HG03064 (cell line): ENCODE measurements around the gene CDC123.
"Not testable (repeated sequence)": the region's sequence is repeated elsewhere in the genome, so short reads cannot be mapped to it uniquely, and the experiment has no call there.

ENCODE experiments used
- ATAC-seq: cut with Tn5 transposase; IDR thresholded peaks from one replicate; pipeline ENCODE4 v1.9.1; 2021; ENCODE audit warnings: low read depth; ENCODE audit not compliant: unreplicated experiment

CDC123 gene

DNA sequence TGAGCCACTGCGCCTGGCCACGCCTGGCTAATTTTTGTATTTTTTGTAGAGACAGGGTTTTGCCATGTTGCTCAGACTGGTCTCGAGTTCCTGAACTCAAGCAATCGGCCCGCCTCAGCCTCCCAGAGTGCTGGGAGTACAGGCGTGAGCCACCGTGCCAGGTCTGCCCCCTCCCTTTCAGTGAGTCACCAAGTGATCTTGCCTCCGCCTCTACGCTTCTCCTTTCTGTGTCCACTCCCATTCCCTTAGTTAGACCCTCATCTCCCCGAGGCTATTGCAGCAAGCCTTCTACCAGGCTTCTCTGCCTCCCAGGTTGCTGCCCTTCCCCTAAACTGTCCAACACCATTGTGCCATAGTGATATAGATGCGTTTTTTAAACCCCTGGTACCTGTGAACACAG, 32.9 kb downstream of the CDC123 start:
- no peak for ATAC-seq

DNA sequence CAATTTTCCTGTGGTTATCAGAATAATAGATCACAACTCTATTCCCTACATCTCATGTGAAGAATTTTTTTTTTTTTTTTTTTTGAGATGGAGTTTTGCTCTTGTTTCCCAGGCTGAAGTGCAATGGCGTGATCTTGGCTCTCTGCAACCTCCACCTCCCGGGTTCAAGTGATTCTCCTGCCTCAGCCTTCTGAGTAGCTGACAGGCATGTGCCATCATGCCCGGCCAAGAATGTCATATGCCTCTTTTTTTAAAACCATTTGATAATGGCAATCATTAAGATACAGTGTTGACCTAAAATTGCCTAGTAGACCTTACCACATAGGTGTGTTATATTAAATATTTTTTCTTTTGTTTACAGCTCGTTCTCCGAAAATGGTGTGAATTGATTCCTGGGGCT, 38.7 kb downstream of the CDC123 start:
- ATAC-seq: not testable (repeated sequence)

DNA sequence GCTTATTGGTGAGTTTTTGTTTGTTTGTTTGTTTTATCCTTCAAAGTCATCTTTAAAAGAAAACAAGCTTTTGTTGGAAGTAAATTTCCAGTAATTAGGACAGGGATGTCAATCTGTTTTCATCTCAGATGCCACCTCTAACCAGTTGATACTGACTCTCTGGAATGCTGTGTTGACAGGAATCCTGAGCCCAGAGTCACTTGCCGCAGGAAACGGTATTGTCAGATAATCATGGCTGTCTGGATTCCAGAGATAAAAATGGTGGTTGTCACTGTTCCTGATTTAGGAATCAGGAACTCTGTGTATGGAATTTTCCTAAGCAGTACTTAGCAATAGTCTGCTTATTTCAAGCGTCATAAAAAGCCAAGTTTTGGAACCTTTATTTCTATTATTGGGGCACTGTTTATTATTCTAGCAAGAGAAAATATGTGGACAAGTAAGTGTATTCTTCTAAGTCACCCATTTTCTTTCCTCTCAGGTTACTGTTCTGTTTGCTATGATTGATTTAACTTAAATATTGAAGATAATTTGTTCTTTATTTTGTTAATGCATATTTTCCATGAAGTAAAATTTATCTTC, 39.2 kb downstream of the CDC123 start:
- ATAC-seq: no peak

DNA sequence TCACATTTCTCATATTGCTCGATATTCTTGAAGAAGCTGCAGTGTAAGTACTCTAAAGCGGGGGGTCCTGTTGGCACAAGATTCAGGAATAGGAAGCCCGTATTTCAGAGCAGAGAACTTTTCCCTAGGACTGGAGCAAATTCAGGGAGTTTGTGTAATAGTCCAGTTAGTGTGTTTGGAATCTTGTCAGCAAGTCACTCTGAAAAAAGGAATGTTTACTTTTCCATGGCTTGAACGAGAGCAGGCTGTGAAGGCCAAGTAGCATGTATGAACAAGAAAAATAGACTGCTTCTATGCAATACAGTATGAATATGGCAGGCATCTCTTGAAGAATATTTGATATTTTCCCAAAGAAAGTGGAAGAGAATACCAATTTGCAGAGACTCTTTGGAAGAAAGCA, 39.8 kb downstream of the CDC123 start:
- no peak for ATAC-seq

DNA sequence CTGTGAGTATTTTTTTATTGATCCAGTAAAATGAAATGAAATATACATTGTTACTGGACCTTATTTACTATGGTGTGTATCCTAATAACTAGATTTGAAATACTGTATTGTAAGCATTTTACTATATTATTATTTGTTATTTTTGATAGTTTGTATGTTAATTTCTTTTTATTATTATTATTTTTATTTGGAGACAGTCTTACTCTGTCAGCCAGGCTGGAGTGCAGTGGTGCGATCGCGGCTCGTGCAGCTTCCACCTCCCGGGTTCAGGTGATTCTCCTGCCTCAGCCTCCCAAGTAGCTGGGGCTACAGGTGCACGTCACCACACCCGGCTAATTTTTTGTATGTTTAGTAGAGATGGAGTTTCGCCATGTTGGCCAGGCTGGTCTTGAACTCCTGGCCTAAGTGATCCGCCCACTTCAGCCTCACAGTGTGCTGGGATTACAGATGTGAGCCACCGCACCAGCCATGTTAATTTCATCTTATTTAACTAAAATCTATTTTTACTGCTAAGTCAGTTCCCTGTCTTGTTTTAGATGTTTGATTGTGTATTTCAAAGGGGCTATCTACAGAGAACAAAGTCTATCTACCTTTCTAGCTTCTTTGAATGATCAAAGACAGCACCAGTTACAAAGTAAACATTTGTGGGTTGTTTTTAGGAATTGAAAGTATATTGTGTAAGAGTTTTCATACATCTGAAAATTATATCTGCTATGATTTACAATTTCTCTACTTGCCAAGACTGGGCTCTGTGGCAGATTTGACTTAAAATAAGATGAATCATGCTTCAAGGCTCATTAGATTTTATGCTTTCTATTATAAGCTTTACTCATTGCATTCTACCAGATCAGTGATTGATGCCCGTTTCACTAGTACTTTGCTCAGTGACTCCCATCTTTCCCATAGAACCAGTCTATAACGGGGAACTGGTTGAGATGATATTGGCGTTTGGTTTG, 41.6 kb downstream of the CDC123 start:
- ATAC-seq: no peak

DNA sequence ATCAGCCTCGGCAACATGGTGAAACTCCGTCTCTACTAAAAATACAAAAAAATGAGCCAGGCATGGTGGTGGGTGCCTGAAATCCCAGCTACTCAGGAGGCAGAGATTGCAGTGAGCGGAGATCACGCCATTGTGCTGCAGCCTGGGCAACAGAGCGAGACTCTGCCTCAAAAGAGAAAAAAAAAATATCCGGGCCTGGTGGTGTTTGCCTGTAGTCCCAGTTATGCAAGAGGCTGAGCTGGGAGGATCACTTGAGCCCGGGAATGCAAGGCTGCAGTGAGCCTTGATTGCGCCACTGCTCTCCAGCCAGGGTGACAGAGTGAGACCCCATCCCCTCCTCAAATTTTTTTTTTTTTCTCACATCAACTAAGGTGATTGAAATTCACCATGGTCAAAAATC, 42.8 kb downstream of the CDC123 start:
- no peak for ATAC-seq

DNA sequence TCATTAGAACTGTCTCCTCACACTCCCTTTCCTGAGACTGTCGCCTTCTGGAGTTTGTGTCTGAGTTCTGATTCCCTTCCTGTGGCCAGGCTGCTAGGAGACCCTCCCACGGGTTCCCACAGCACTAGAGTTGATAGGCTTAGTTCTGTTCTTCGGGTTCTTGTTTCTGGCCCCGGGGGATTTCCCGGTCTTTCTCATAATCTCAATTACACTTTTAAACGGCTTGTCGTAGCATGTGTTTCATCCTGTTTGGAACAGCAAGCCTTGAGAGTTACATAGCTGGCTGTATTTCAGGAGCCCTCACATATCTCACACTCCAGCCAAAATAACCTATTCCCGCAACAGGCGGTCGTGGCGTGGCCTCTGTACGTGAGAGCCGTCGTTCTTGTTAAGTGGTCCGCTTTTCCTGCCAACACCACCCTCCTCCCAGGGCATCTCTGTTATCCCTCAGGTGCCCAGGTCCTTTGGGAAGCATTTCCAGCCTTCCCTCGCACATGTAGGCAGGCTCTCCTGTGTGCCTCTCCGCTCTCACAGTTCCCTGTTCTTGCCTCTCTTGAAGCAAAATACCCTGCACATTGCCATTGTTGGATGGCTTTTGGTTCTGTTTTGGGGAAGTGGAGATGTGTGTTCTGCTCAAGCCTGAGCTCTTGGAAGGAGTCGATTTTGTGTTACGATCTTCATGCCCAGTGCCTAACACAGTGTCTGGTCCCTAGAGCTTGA, 46.0 kb downstream of the CDC123 start:
- ATAC-seq: no peak

DNA sequence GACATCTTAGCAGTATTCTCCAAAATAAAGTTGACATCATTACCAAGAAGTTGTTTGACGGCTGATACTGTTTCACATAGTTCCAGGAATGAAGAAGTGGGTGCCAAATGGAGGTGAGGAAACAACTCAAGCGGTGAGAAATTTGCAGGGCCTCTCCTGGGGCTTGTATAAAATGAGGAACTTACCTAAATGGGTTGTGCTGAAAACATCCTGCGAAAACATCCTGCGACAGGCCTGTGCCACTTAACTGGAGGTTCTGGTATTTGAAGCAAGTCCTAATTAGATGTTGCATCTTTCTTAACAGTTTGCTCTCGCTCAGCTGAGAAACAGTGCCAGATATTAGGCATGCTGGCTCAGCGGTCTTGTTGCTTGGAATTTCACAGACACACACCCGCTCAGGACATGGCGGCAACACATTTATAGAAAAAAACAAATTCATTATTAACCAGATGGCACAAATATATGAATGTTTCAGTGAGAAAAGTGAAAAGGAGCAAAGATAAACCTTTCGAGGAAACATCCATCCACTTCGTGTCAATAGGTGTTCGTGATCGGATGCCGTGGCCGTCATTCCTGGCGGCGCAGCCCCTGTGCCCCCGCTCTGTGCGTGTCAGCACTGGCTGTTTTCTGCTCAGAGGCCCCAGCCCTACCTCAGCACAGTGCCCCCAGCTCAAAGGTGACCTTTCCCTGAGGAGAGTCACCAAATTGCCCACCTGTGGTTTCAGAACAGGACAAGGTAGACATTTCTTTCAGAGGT, 48.1 kb downstream of the CDC123 start:
- peak; percentile 53 for ATAC-seq

DNA sequence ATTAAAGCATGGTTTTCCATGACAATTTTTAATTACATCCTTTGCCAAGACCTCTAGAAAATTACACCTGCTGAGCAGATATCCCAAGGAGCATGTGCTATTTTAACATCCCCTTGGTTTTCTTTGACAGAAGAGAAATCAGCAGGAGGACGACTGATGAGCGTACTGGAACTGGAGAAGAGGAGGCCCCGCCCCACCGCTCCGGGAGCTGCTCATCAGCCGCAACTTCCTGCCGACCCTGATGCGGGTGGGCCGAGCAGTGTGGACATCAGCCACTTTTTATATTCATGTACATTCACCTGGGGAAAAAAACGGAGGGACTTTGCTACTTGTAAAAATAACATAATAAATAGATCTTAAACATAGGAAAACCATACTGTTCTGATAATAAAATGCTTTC, 54.2 kb downstream of the CDC123 start:
- no peak for ATAC-seq

DNA sequence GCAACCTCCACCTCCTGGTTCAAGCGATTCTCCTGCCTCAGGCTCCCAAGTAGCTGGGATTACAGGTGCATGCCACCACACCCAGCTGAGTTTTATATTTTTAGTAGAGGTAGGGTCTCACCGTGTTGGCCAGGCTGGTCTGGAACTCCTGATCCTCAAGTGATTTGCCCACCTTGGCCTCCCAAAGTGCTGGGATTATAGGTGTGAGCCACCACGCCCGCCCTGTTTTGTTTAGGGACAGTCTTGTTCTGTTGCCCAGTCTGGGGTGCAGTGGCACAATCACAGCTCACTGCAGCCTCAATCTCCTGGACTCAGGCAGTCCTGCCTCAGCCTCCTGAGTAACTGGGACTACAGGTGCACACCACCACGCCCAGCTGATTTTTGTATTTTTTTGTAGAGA, 54.7 kb downstream of the CDC123 start:
- not testable (repeated sequence) for ATAC-seq

DNA sequence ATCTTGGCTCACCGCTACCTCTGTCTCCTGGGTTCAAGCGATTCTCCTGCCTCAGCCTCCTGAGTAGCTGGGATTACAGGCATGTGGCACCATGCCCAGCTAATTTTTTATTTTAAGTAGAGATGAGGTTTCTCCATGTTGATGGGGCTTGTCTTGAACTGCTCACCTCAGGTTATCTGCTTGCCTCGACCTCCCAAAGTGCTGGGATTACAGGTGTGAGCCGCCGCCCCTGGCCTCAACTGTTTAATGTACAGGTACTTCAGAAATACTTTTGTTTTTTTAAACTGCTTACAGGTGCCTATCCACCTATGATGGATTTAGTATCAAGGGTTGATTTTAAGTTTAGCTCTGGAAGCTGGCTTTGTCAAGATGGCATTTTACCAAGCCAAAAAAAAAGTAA, 55.6 kb downstream of the CDC123 start:
- ATAC-seq: no peak

DNA sequence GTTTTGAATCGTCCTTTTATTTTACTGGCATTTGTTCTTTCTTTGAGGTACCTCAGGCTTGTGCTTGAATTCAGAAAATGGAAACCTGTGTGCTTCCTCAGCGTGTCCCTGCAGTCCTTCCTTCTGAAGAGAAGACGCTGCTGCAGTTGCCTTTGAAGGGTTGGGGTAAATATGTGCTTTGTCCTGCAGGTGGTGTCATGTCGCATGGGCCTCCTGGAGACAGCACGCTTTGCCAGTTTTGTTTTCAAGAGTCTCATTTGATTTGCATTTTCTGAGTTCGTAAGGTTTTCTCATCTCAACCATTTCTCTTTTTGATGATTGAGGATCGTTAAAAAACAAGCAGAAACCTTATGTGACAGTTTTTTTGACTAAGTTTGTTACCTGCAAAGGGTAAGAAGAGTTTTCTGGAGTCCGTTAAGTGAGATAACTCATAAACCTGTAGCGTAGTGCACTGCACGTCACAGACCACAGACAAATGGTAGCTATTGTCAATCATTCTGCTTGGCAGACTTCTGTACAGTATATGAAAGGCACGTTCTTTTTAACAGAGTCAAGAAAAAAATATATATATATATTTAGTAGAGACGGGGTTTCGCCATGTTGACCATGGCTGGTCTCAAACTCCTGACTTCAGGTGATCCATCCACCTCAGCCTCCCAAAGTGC, 57.0 kb downstream of the CDC123 start:
- no peak for ATAC-seq

DNA sequence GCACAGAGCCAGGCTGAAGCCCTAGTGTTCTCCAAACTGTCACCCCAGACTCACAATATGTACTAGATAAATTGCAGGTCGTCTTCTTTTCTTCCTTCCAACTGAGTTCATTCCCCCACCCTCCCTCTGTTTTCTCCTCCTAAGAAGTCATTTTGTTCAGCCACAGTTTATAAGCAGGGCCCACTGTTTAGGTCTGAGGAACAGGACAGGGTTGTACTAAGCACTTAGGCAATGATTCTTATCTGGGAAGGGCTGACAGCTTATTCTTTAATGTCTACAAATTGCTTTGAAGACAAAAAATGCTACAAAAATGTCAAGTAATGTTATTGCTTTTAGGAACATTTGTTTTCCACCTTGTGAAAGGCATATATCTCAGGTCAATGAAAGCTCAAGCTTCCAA, 59.1 kb downstream of the CDC123 start:
- ATAC-seq: no peak

DNA sequence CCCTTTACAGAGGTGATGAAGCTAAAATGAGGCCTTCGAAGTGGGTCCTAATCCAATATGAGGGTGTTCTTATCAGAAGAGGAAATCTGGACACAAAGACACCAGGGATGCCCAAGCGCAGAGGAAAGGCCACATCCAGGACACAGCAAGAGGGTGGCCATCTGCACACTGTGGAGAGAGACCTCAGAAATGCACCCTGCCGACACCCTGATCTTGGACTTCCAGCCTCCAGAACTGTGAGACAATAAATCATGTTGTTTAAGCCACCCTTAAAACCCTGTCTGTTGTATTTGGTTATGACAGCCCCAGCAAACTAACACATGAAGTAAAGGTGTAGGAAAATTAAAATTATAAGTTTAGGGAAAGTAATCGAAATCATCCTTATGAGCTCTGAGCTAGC, 64.0 kb downstream of the CDC123 start:
- no peak for ATAC-seq

DNA sequence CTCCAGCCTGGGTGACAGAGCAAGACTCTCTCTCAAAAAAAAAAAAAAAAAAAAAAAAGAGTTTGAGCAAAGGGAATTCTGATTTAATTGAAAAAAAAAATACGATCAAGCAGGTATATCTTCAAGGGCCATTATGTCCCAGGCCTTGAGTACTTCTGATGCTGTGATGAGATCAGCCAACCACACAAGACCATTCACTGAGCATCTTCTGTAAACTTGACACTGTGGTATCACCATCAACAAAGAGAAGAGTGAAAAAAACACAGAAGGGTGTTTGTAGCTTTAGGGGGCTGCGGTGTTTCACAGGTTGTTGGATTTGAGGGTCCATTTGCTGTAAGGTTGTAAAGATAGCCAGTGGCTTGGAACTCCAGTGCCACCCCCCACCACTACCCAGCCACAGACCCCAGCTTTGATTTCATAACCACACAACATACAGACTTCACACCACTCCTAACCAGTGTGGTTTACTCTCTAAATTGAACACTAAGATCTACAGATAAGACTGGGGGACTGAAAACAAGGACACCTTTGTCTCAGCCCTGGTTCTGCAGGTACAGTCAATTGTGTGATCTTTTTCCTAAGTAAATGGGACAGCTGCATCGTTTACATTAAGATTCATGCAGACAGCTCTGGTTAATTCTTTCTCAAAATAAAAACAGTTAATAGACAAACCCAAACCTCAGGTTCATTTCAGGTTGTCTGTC, 66.4 kb downstream of the CDC123 start:
- no peak for ATAC-seq

DNA sequence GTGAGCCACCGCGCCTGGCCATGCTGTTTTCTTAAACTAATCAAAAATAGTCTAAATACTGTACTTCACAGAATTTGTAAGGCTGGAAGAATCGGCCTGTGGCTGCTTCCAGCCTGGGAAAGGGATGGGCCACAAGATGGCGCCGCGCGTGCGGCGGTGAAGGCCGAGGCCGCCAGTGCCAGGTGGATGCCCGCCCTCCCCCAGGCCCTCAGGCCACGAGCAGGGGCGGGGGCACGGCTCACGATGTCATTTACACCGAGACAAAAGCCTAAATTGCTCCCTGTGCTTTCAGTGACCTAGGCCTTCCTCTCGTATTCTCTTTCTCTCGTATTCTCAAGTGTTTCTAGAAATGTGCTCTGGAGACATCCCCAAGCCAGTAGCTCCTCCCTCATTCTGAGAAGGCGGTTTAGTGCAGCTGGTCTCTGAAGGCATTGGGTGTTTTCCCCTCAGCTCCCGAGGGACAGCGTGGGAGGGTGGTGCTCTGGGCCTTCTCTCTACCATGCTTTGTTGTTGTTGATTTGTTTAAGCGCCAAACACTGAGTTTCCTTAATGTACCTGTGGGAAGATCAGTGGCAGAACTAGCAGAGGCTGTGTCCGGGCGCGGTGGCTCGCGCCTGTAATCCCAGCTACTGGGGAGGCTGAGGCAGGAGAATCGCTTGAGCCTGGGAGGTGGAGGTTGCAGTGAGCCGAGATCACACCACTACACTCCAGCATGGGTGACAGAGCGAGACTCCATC, 68.4 kb downstream of the CDC123 start:
- peak; percentile 83 for ATAC-seq

DNA sequence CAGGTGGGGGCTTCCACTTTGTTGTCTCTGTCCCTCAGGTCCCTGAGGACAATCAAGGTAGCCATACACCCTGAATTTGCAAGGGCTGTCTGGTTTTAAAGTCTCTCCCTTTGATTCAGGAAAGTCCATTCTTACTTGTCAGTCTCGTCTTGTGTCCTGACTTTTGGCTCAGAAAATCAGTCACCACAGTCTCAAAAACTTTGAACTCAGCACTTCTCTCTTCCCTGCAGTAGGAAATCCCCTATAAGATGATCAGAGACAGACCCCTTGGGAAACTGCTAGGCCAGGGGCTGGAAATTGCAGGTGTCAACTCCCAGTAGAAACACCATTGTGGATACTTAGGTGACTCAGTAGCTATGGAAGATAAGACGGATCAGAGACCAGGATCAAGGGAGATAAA, 73.1 kb downstream of the CDC123 start:
- no peak for ATAC-seq

DNA sequence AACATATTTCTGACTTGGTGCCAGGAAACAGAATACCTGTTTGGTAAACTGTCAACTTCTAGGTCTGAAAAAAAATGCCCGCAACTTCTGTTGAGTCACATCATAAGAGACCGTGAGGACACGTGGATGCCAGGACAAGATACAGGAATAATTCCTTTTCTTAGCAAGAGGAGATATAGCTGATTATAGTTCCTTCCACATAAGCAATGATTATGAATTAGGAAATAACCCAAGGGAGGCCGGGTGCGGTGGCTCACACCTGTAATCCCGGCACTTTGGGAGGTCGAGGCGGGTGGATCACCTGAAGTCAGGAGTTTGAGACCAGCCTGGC, 75.2 kb downstream of the CDC123 start:
- ATAC-seq: no peak

DNA sequence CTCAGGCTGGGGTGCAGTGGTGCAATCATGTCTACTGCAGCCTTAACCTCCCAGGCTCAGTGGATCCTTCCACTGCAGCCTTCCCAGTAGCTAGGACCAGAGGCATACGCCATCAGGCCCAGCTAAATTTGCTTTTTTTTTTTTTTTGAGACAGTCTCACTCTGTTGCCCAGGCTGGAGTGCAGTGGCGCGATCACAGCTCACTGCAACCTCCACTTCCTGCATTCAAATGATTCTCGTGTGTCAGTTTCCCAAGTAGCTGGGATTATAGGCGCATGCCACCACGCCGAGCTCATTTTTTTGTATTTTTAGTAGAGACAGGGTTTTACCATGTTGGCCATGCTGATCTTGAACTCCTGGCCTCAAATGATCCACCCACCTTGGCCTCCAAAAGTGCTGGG, 81.9 kb downstream of the CDC123 start:
- not testable (repeated sequence) for ATAC-seq
